CD14-positive monocyte (primary cell): ENCODE measurements around the gene WDR33. TPM values are rescaled to one million over a fixed set of nuclear protein-coding genes. Genes with fewer than 3 reads are reported as not detected.

ENCODE experiments used
- DNase-seq, 3 donors: peaks; one replicate each; pipeline ENCODE4 v3.0.0-alpha.2; 2011 to 2022
- H2AFZ ChIP-seq: 2 replicates; pipeline ENCODE4 v1.6.0; 2012; ENCODE audit warnings: mild to moderate bottlenecking, low read depth, low read length, inconsistent platforms; ENCODE audit not compliant: insufficient read depth, poor library complexity, severe bottlenecking
- H3K27ac ChIP-seq, 2 donors: 1 replicate in 1 of 2; 2 replicates in 1 of 2; pipeline ENCODE4 v1.5.1; 2012 to 2013; ENCODE audit warnings: low read length in 2 of 2, control low read depth in 1 of 2, inconsistent platforms in 1 of 2, low read depth in 1 of 2, mild to moderate bottlenecking in 1 of 2
- H3K27me3 ChIP-seq, 2 donors: one replicate each; pipeline versions ENCODE4 v1.6.0 to v1.6.1; 2011 to 2013; ENCODE audit warnings: low read length in 2 of 2; ENCODE audit not compliant: control insufficient read depth in 2 of 2, insufficient read depth in 2 of 2
- H3K36me3 ChIP-seq, 2 donors: replicated peaks in 1 of 2; 1 replicate in 1 of 2; 2 replicates in 1 of 2; pipeline versions ENCODE4 v1.5.1 to v1.6.1; 2012 to 2013; ENCODE audit warnings: low read length in 2 of 2, control low read depth in 1 of 2, inconsistent platforms in 1 of 2, mild to moderate bottlenecking in 1 of 2; ENCODE audit not compliant: insufficient read depth in 2 of 2, control insufficient read depth in 1 of 2
- H3K4me1 ChIP-seq, 2 donors: 1 replicate in 1 of 2; 2 replicates in 1 of 2; pipeline versions ENCODE4 v1.5.1 to v1.6.1; 2012 to 2013; ENCODE audit warnings: low read length in 2 of 2, control low read depth in 1 of 2, inconsistent platforms in 1 of 2, mild to moderate bottlenecking in 1 of 2, moderate library complexity in 1 of 2; ENCODE audit not compliant: insufficient read depth in 2 of 2, control insufficient read depth in 1 of 2
- H3K4me2 ChIP-seq: replicated peaks from 2 replicates; pipeline ENCODE3; 2012; ENCODE audit warnings: low read length, moderate library complexity, mild to moderate bottlenecking; ENCODE audit not compliant: poor library complexity, severe bottlenecking; ENCODE audit errors: extremely low read depth
- H3K4me3 ChIP-seq, 3 experiments: fragments of 200-600 bp in 1 of 3; sonication (generic) in 1 of 3; replicated peaks in 1 of 3; 1 replicate in 2 of 3; 2 replicates in 1 of 3; pipeline ENCODE4 v1.5.1; 2011 to 2013; ENCODE audit warnings: low read length in 3 of 3, mild to moderate bottlenecking in 3 of 3, control low read depth in 2 of 3, low read depth in 2 of 3, inconsistent platforms in 1 of 3, moderate library complexity in 1 of 3
- H3K79me2 ChIP-seq: 2 replicates; pipeline ENCODE4 v1.6.0; 2012; ENCODE audit warnings: mild to moderate bottlenecking, control low read depth, inconsistent platforms, low read length, moderate library complexity; ENCODE audit not compliant: insufficient read depth
- H3K9ac ChIP-seq: 2 replicates; pipeline ENCODE4 v1.6.0; 2017; ENCODE audit warnings: low read length, mild to moderate bottlenecking; ENCODE audit not compliant: insufficient read depth, poor library complexity, severe bottlenecking
- H3K9me3 ChIP-seq, 2 donors: replicated peaks in 1 of 2; 1 replicate in 1 of 2; 2 replicates in 1 of 2; pipeline versions ENCODE4 v1.5.1 to v1.6.1; 2012 to 2013; ENCODE audit warnings: low read length in 2 of 2, control low read depth in 1 of 2; ENCODE audit not compliant: control insufficient read depth in 1 of 2, insufficient read depth in 1 of 2
- H4K20me1 ChIP-seq: 2 replicates; pipeline ENCODE4 v1.6.0; 2012; ENCODE audit warnings: mild to moderate bottlenecking, low read length, control low read depth, moderate library complexity; ENCODE audit not compliant: insufficient read depth
- H3K27ac Mint-ChIP-seq, 7 donors: one replicate each; pipeline ENCODE4 v1.8.0; 2020; ENCODE audit warnings: mild to moderate bottlenecking in 7 of 7, mixed read lengths in 7 of 7, moderate library complexity in 6 of 7, inconsistent platforms in 2 of 7
- H3K27me3 Mint-ChIP-seq, 3 donors: one replicate each; pipeline ENCODE4 v1.8.0; 2021 to 2022; ENCODE audit warnings: low read depth in 3 of 3, mild to moderate bottlenecking in 3 of 3, mixed read lengths in 3 of 3, moderate library complexity in 3 of 3, inconsistent platforms in 1 of 3
- H3K36me3 Mint-ChIP-seq, 2 donors: one replicate each; pipeline ENCODE4 v1.8.0; 2020; ENCODE audit warnings: mixed read lengths in 2 of 2, inconsistent platforms in 1 of 2, mild to moderate bottlenecking in 1 of 2
- H3K4me1 Mint-ChIP-seq: one replicate; pipeline ENCODE4 v1.8.0; 2020; ENCODE audit warnings: mild to moderate bottlenecking, mixed read lengths
- H3K4me3 Mint-ChIP-seq, 2 donors: one replicate each; pipeline ENCODE4 v1.8.0; 2020; ENCODE audit warnings: mild to moderate bottlenecking in 2 of 2, mixed read lengths in 2 of 2, moderate library complexity in 1 of 2
- H3K9me3 Mint-ChIP-seq, 7 donors: one replicate each; pipeline ENCODE4 v1.8.0; 2020 to 2022; ENCODE audit warnings: mixed read lengths in 7 of 7, mild to moderate bottlenecking in 6 of 7, moderate library complexity in 6 of 7, inconsistent platforms in 2 of 7
- WGBS: methylation state at CpG from one replicate; pipeline ENCODE4 v1.1.5; 2013; ENCODE audit warnings: missing lambda C conversion rate; ENCODE audit not compliant: insufficient coverage; 5-methylcytosine and 5-hydroxymethylcytosine counted together
- intact Hi-C, 2 donors: fragments of 100-400 bp; cut with micrococcal nuclease; formaldehyde crosslinking; loops; one replicate each; pipeline versions ENCODE4 v1.15.0 to v1.15.1; 2023
- polyA plus RNA-seq, 3 donors: library from polyadenylated mRNA; depleted of rRNA in 1 of 3; unstranded in 2 of 3; stranded (reverse) in 1 of 3; fragments of 300-500 nt in 2 of 3; fragments of >200 nt in 1 of 3; fragmentation: Illumina TruSeq in 2 of 3; gene quantifications; 1 replicate in 2 of 3; 2 replicates in 1 of 3; pipeline ENCODE4 v1.2.3, GENCODE V29; 2012 to 2021
- TF ChIP-seq, protein P1 (sequence below): fragments of 200-600 bp; IDR thresholded peaks from one replicate; pipeline ENCODE4 v1.8.0; 2022; ENCODE audit warnings: antibody characterized with exemption, mild to moderate bottlenecking

The WDR33 gene
- polyA plus RNA-seq, 3 donors = 12.5 to 19.6 (median 12.6) TPM

DNA sequence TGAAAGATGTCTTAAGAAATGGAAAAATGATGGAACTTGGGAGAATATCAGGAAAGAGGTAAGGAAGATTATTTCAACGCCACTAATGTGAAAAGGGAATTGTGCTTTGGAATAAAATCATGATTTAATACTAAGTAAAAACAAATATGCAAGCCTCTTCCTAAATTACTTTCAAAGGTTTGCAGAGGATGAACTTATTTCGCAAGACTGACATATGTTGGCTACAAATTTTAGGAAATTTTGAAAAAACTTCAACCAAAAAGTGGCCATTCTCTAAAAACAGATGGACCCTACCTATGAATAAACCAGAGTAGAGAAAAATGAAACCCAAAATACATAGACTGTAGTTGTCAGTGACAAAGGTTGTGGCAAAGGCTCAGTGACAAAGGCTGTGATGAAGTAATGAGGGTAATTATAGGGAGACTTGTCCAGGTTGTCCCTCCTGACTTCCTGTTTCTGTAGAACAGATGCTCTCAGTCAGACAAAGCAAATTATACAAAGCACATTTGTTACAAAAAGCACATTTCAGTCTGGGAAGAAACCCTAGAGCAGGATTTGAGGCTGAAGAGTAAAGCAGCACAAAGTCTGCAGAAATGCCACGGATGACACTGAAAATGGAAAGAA lies 70.2 kb downstream of the WDR33 start:
- Histone ChIP-seq H4K20me1 (no peaks in the 10 kb centered on the region), H3K9me3 (no peaks in the 10 kb centered on the region), H3K4me3 (no peak overlapping the region), H3K4me2 (no peak overlapping the region), H3K36me3 (peaks cover 39 to 79% of the 10 kb centered on the region in 2 donors), H3K9ac (no peak overlapping the region), H3K27ac (no peak overlapping the region), H2AFZ (no peak overlapping the region), H3K4me1 (no peaks in the 10 kb centered on the region), H3K27me3 (no peaks in the 10 kb centered on the region), H3K79me2 (no peaks in the 10 kb centered on the region)
- peaks cover 5% of the 10 kb centered on the region for H3K4me1 Mint-ChIP-seq
- intact Hi-C loops = no loop called here
- H3K9me3 Mint-ChIP-seq = no peaks in the 10 kb centered on the region
- H3K36me3 Mint-ChIP-seq = peaks cover 55 to 71% of the 10 kb centered on the region in 2 donors
- DNase-seq = no peak
- TF ChIP-seq, protein P1, sequence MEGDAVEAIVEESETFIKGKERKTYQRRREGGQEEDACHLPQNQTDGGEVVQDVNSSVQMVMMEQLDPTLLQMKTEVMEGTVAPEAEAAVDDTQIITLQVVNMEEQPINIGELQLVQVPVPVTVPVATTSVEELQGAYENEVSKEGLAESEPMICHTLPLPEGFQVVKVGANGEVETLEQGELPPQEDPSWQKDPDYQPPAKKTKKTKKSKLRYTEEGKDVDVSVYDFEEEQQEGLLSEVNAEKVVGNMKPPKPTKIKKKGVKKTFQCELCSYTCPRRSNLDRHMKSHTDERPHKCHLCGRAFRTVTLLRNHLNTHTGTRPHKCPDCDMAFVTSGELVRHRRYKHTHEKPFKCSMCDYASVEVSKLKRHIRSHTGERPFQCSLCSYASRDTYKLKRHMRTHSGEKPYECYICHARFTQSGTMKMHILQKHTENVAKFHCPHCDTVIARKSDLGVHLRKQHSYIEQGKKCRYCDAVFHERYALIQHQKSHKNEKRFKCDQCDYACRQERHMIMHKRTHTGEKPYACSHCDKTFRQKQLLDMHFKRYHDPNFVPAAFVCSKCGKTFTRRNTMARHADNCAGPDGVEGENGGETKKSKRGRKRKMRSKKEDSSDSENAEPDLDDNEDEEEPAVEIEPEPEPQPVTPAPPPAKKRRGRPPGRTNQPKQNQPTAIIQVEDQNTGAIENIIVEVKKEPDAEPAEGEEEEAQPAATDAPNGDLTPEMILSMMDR = no peak
- H3K27me3 Mint-ChIP-seq = peaks cover 0 to 2% (median 2%) of the 10 kb centered on the region in 3 donors
- WGBS = no CpG with 5 or more reads among the region's 3 CpGs
- peak overlapping the region in 2 of 7 donors; percentile 1 to 43 for H3K27ac Mint-ChIP-seq
- no peak overlapping the region for H3K4me3 Mint-ChIP-seq

DNA sequence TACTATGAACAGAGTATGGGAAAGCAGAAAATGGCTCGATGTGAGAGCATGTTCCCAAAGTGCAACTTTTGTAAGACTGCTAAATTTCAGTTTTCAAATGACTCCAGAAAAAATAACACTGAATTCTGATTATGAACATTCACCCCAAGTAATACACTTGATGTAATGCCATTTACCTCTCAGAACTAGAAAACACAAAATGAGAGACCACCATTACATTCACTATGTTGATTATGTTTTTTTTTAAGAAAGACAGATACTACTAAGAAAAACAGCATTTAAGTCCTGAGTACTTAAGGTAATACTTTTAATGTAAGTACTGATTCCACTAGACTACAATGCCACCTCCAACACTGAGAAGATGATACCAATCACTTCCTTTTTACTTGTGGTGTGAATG lies 71.2 kb downstream of the WDR33 start:
- no peaks in the 10 kb centered on the region for H3K27me3 ChIP-seq
- H3K36me3 Mint-ChIP-seq = peaks cover 54 to 66% of the 10 kb centered on the region in 2 donors
- H3K4me2 ChIP-seq = no peak overlapping the region
- intact Hi-C loops = no loop called here
- H3K4me1 Mint-ChIP-seq = peaks cover 5% of the 10 kb centered on the region
- no CpG with 5 or more reads among the region's 1 CpG for WGBS
- no peaks in the 10 kb centered on the region for H3K79me2 ChIP-seq
- peaks cover 0 to 2% (median 2%) of the 10 kb centered on the region in 3 donors for H3K27me3 Mint-ChIP-seq
- H3K4me1 ChIP-seq = no peaks in the 10 kb centered on the region
- peaks cover 32 to 72% of the 10 kb centered on the region in 2 donors for H3K36me3 ChIP-seq
- no peak overlapping the region for H2AFZ ChIP-seq
- H3K4me3 ChIP-seq = no peak overlapping the region
- H3K4me3 Mint-ChIP-seq = no peak overlapping the region
- no peak overlapping the region for H3K9ac ChIP-seq
- no peaks in the 10 kb centered on the region for H4K20me1 ChIP-seq
- no peak overlapping the region for H3K27ac ChIP-seq
- no peak for DNase-seq
- H3K27ac Mint-ChIP-seq = no peak overlapping the region
- H3K9me3 Mint-ChIP-seq = no peaks in the 10 kb centered on the region
- TF ChIP-seq, protein P1 = no peak
- H3K9me3 ChIP-seq = no peaks in the 10 kb centered on the region
